Measurements from ENCODE around the gene TLCD1.
A peak's percentile ranks its signal among the peaks of the same experiment; 100 is the strongest.

TLCD1 gene

GRCh38 chr17:28710861-28711722 is 14.9 kb downstream of the TLCD1 start:
- DNase-seq, result peak; percentile 98

- DNase-seq, result no peak
These were observed 18.7 kb downstream of the TLCD1 start for GRCh38 chr17:28707339-28707720.

GRCh38 chr17:28706471-28707338 is 19.3 kb downstream of the TLCD1 start:
- no peak for DNase-seq

DNA sequence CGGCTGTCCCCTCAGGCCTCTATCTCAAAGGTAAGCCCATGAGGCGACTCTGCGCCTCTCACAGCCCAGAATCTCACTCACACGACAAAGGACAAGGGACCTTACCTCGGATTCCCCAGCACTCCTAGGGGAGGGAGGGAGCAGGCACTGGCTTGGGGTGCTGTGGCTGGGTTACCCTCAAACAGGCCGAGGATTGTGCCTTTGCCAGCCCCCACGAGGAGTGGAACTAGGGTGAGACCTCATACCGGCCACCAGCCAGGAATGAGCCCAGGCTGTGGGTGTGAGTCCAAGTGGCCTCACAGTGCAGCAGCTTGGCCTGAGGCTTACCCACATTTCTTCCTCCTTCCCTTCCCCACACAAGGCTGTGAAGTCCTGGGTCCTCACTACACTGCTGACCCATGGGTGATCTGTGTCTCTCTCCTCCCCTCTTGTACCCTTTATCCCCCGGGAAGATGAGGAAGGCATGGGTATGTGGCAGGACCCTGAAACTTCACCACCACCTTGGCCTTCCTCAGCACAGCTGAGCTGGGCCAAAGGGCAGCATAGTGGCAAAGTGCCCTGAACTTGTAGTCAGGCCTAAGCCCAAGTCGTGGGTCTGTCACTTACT is 20.2 kb downstream of the TLCD1 start:
- no peak for DNase-seq

DNA sequence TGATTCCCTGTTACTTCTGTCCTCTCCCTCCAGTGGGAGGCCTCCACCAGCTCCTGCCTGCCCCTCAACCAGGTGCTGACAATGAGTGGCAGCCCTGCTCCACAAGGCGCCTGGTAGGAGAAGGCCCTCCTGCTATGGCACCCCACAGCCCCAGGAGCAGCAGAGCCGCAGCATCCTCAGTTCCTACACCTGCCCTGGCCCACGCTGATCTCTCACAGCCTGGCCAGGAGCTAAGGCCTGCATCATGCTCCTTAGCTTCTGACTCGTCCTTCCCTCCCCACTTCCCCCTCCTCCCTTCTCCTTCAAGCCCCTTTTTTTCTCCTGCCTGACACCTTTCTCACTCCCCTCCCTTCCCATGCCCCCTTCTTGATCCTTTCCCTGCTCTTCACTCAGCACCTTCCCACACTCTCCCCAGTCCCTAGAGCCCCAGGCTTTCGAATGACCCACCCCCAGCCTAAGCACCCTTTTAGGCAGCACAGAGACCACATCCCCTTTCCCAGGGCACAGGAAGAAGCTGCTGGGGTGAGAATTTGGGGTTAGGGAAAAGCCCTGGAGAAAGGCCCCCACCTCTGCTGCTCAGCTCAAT is 20.9 kb downstream of the TLCD1 start:
- DNase-seq, result no peak

- no peak for DNase-seq
These were observed 21.7 kb downstream of the TLCD1 start for GRCh38 chr17:28704219-28704858.

DNA sequence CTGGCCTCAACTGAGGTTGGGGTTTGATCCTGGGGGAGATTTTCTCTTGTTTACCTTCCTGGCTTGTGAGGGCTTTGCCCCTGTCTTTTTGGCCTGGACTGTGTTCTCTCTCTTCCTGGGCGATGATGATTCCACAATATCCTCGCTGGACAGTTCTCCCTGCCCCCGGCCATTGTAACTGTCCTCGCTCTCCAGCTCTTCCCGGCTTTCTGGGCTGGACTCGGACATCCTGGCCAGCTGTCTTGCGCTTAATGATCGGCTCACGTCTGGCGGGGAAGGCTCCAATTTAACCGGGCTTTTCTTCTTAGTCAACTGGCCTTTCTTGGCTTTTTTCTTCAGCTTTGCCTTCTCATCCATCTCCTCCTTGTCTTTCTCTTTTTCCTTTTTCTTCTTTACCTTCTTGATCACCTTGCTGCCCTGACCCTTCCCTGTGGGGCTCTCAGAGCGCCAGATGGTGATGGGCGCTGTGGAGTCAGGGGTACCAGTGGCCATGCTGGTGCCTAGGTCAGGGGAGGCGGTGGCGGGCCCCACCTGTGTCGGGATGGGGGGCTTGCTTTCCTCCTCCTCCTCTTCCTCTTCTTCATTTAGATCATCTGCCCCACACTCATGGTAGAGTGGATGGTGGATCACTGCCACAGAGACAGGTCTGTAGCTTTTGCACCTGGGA is 22.3 kb downstream of the TLCD1 start:
- no peak for DNase-seq

- DNase-seq, result no peak
These were observed 23.3 kb downstream of the TLCD1 start for GRCh38 chr17:28702752-28703150.

DNA sequence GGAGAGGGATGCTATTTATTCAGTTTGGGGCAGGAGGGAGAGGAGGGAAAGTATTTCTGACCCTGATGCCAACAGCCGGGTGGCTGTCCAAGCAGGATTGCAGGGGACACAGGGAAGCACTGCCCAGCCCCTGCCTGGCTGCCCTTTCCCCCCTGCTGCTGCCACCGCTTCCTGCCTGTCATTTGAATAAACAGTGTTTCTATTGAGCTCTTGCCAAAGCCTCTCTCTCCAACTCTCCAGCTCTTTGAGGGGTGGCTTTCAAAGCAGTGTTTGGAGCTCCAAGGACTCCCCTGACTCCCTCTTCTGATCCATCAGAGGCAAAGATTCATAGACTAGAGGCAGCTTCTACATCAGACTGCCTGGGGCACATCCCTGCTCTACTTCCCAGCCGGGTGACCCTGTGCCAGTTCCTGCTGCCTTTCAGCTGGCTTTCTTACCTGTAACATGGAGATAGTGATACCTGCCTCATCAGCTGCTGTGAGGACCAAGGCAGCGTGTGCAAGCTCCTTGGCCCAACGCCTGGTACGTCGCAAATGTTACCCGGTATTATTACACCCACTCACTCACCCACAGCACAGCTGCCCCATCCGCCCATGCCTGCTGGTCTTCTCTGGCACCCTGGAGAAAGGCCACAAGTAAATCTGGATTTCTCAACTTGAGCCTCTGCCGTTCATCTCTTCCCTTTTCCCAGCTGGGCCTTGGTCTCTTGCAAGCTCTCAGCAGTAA is 23.8 kb downstream of the TLCD1 start:
- DNase-seq, result no peak

DNA sequence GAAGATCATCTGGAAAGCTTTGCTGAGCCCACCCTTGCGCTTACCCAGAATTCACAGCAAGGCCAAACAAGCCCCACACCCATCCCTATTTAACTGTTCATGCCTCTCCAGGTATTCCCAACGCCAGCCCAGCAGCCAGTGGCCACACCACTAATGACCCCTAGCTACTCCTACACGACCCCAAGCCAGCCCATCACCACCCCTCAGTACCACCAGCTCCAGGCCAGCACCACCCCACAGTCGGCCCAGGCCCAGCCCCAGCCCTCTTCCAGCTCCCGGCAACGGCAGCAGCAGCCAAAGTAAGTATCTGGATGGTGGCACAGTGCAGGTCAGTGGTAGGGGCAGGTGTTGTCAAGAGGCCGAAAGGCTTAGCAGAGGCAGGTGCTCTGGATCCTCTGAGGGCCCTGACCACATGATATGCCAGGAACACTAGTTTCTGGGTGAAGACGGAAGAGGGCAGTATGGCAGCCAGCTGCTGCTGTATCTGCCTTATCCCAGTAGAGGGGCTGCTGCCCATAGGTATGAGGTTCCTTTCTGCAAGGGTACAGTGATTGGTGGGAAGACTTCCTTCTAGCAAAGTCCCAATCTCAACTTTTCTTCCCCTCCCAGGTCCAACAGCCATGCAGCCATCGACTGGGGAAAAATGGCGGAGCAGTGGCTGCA is 25.1 kb downstream of the TLCD1 start:
- DNase-seq, result no peak

DNA sequence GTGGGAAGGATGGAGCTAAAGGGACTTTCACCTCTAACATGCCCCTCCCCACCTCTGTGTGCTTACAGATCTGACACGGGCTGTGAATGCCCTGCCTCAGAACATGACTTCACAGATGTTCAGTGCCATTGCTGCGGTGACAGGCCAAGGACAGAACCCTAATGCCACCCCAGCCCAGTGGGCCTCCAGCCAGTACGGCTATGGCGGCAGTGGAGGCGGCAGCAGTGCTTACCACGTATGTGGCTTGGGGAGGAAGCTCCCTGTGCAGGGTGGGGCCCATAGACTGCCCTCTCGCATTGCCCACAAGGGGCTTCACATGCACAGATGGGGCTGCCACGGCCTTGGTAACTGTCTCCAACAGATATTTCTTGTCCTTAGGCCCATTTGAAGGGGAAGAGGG is 25.8 kb downstream of the TLCD1 start:
- no peak for DNase-seq

DNA sequence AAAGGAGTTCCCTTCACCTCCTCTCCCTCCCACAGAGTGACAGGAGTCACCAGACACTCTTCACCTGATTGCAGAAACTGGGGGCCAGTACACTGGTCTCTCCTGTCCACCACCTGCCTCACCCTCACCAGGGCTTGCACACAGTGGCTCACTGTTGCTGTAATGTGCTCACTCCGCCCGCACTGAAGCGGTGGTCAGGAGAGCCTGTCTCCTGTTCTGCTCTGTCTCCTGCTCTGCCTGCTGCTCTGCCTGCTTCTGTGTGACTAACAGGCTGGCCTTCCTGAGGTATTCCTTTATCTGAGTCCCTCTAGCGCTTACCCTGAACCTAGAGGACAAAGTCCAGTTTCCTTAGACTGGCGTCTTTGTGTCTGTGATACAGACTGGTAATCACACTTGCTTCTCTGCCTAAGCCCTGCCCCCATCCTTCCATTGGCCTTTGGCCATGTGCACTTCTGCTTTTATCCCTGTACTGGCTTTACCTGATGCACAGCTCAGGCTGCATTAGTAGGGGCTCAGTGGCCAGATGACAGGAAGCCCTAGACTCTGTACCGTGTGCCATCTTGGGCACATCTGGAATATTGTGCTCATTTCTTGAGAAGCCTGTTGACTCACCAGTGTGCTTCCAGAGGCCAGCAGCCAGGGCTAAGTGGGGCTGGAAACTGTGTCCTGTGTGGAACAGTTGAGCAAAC is 27.6 kb downstream of the TLCD1 start:
- no peak for DNase-seq

- DNase-seq, result no peak
These were observed 32.2 kb downstream of the TLCD1 start for GRCh38 chr17:28693869-28694268.

GRCh38 chr17:28689011-28689410 is 37.0 kb downstream of the TLCD1 start:
- no peak for DNase-seq

DNA sequence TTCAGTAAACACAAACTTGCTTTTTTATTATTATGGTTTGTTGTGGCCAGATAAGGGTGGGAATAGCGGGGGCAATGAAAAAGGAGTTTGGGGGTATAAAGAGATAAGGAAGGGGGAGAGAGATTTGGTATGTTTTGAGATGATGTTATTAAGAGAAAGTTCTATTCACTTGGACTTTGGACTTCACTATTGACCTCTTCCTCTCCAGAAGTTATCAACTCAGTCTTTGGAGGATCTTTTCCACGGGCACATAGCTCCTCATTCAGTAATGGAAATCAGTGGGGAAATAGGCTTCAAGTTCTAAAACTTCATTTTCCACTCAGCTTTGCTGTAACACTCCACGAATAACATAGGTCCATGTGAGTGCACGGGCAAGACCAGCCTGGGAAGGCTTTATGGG is 37.6 kb downstream of the TLCD1 start:
- no peak for DNase-seq

DNA sequence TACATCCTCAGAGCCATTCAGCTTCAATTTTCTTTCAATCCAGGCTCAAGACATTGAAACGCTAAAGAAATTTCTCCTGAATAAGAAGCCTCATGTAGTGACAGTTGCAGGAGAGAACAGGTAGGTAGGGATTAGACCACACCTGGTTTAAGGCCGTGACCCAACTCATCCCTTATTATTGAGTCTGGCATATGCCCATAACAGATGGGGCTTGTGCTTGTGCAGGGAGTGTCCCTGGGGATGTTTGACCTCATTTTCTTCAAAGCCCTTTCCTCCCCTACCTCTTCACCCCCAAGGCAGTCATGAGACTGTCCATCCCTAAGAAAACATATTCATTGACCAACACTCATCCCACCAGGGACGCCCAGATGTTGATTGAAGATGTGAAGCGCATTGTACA is 39.7 kb downstream of the TLCD1 start:
- DNase-seq, result no peak

DNA sequence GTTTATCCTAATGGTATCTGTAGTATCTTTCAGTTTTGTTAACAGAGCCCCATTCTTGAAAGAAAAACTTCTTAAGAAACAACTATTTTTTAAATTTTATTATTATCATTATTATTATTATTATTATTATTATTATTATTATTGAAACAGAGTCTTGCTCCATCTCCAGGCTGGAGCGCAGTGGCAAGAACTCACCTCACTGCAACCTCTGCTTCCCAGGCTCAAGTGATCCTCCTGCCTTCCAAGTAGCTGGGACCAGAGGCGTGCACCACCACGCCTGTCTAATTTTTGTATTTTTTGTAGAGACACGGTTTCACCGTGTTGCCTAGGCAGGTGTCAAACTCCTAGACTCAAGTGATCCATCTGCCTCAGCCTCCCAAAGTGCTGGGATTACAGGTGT is 40.7 kb downstream of the TLCD1 start:
- no peak for DNase-seq

- peak; percentile 17 for DNase-seq
These were observed 41.1 kb downstream of the TLCD1 start for GRCh38 chr17:28684963-28685362.

- DNase-seq, result no peak
These were observed 43.4 kb downstream of the TLCD1 start for GRCh38 chr17:28682655-28683054.

DNA sequence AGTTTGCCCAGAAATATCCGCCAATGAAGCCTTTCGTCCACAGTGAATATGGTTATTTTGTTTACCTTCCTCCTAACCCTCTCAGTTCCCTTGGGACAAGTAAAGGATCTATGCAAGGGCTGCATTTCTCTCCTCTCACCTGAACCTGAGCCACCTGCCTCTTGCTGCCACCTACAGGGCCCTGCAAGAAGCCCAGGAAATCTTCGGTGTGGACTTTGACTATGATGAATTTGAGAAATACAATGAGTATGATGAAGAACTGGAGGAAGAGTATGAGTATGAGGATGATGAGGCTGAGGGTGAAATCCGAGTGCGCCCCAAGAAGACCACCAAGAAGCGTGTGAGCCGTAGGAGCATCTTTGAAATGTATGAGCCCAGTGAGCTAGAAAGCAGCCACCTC is 50.1 kb downstream of the TLCD1 start:
- no peak for DNase-seq

Data from retina (tissue), 1 donor.